HUDEP-2 (cell line): ENCODE results near the gene DTX1.

Experiments
- DNase-seq, 76 experiments: peaks; one replicate each; lab custom pipeline; 2025; ENCODE audit not compliant: unreplicated experiment in 76 of 76; lab: John Stamatoyannopoulos, UW

Gene DTX1

GRCh38 chr12:113069751-113070116 is 13.2 kb downstream of the DTX1 start:
- DNase-seq: no peak

- no peak for DNase-seq
These were observed 13.8 kb downstream of the DTX1 start for GRCh38 chr12:113070117-113070906.

GRCh38 chr12:113071135-113072112 is 14.9 kb downstream of the DTX1 start:
- no peak for DNase-seq

GRCh38 chr12:113072136-113072535 is 15.6 kb downstream of the DTX1 start:
- no peak for DNase-seq

GRCh38 chr12:113073586-113073985 is 17.1 kb downstream of the DTX1 start:
- DNase-seq: no peak

- no peak for DNase-seq
These were observed 18.7 kb downstream of the DTX1 start for GRCh38 chr12:113075137-113075683.

- DNase-seq: no peak
These were observed 20.7 kb downstream of the DTX1 start for GRCh38 chr12:113077057-113077858.

GRCh38 chr12:113077859-113078255 is 21.3 kb downstream of the DTX1 start:
- no peak for DNase-seq

- DNase-seq: no peak
These were observed 25.3 kb downstream of the DTX1 start for GRCh38 chr12:113081873-113082272.

- DNase-seq: no peak
These were observed 26.1 kb downstream of the DTX1 start for GRCh38 chr12:113082486-113083148.

GRCh38 chr12:113083863-113084435 is 27.4 kb downstream of the DTX1 start:
- peak in 2 of 76 experiments; percentile 6 to 22 for DNase-seq

GRCh38 chr12:113086249-113087164 is 30.0 kb downstream of the DTX1 start:
- no peak for DNase-seq

- DNase-seq: no peak
These were observed 30.7 kb downstream of the DTX1 start for GRCh38 chr12:113087193-113087592.

GRCh38 chr12:113088037-113088436 is 31.5 kb downstream of the DTX1 start:
- DNase-seq: no peak

GRCh38 chr12:113088971-113089756 is 32.6 kb downstream of the DTX1 start:
- DNase-seq: no peak

GRCh38 chr12:113089839-113090238 is 33.3 kb downstream of the DTX1 start:
- DNase-seq: no peak

- DNase-seq: no peak
These were observed 34.2 kb downstream of the DTX1 start for GRCh38 chr12:113090740-113091139.

GRCh38 chr12:113091506-113091905 is 35.0 kb downstream of the DTX1 start:
- DNase-seq: no peak
